HepG2 (cell line): ENCODE data around the gene ABO. TPM values are rescaled to one million over a fixed set of nuclear protein-coding genes. Genes with fewer than 3 reads are reported as not detected.

Source experiments
- NCOR1 ChIP-seq: fragments of 200-600 bp; sonication (generic); IDR thresholded peaks from 2 replicates; pipeline ENCODE4 v1.7.0; 2017; ENCODE audit warnings: antibody characterized with exemption, low read length, borderline replicate concordance
- NFE2L1 ChIP-seq: sonication (generic); formaldehyde crosslinking; IDR thresholded peaks from 2 replicates; pipeline ENCODE4 v1.4.0; 2020; ENCODE audit warnings: missing genetic modification reagents, mild to moderate bottlenecking, borderline replicate concordance
- SRSF9 ChIP-seq: fragments of 200-400 bp; formaldehyde crosslinking; IDR thresholded peaks from 2 replicates; pipeline ENCODE4 v1.6.1; 2018; ENCODE audit warnings: borderline replicate concordance, mild to moderate bottlenecking, low read depth, low read length; ENCODE audit not compliant: insufficient read depth, poor library complexity, severe bottlenecking
- ZFY ChIP-seq: sonication (generic); formaldehyde crosslinking; IDR thresholded peaks from 2 replicates; pipeline ENCODE4 v1.4.0; 2020; ENCODE audit warnings: missing genetic modification reagents
- ZNF335 ChIP-seq: sonication (generic); formaldehyde crosslinking; IDR thresholded peaks from 2 replicates; pipeline ENCODE4 v1.4.0; 2020; ENCODE audit warnings: missing genetic modification reagents
- ZNF430 ChIP-seq: sonication (generic); formaldehyde crosslinking; IDR thresholded peaks from 2 replicates; pipeline ENCODE4 v1.9.0; 2021; ENCODE audit warnings: mild to moderate bottlenecking, missing genetic modification reagents
- polyA plus RNA-seq, 8 experiments: library from polyadenylated mRNA; depleted of rRNA in 3 of 8; stranded (reverse) in 7 of 8; unstranded in 1 of 8; fragments of >200 nt; fragmentation: Illumina TruSeq in 4 of 8; extraction: Trizol in 4 of 8; gene quantifications; 2 replicates each; pipeline versions ENCODE4 v1.2.1 to v1.2.3, GENCODE V29; 2011 to 2016; ENCODE audit warnings: low read depth in 4 of 8, missing spikeins in 1 of 8, mixed read lengths in 1 of 8; ENCODE audit not compliant: insufficient read depth in 1 of 8
- total RNA-seq, 5 experiments: library from RNA; depleted of rRNA; stranded (reverse); fragments of >200 nt; fragmentation: Illumina TruSeq; extraction: Trizol; gene quantifications; 2 replicates each; pipeline ENCODE4 v1.2.3, GENCODE V29; 2016; ENCODE audit warnings: low read depth in 1 of 5
- TF ChIP-seq, protein P1 (sequence below): sonication (generic); formaldehyde crosslinking; IDR thresholded peaks from 2 replicates; pipeline ENCODE4 v1.5.0; 2020; ENCODE audit warnings: mild to moderate bottlenecking, missing genetic modification reagents, borderline replicate concordance
- TF ChIP-seq, protein P2 (sequence below): sonication (generic); formaldehyde crosslinking; IDR thresholded peaks from 2 replicates; pipeline ENCODE4 v1.4.0; 2020; ENCODE audit warnings: missing genetic modification reagents
- TF ChIP-seq, protein P3 (sequence below): sonication (generic); formaldehyde crosslinking; IDR thresholded peaks from 2 replicates; pipeline ENCODE4 v1.8.1; 2023; ENCODE audit warnings: mild to moderate bottlenecking, inconsistent platforms, moderate library complexity, missing genetic modification reagents, borderline replicate concordance

Gene ABO
- total and polyA plus RNA-seq, 2 of the 13 experiments (the other 11 are each of a cell fraction or from before 2014, with no cell fraction given): not detected

DNA sequence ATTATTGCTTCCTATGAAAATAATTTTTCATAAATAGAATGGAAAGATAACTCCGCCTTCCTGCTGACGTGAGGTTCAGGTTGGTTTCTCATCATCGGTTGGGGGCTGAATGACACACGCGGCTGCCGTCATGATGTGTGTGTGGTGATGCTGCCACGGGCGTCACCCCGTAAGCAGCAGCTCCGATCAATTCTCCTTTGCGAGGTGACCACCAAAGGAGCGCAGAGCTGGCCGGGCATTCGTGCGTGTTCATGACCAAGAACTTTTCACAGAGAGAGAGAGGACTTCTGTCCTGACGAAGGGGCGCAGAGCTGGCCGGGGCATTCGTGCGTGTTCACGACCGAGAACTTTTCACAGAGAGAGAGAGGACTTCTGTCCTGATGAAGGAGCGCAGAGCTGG, 30.7 kb upstream of the ABO start (continued):
- TF ChIP-seq, protein P1, sequence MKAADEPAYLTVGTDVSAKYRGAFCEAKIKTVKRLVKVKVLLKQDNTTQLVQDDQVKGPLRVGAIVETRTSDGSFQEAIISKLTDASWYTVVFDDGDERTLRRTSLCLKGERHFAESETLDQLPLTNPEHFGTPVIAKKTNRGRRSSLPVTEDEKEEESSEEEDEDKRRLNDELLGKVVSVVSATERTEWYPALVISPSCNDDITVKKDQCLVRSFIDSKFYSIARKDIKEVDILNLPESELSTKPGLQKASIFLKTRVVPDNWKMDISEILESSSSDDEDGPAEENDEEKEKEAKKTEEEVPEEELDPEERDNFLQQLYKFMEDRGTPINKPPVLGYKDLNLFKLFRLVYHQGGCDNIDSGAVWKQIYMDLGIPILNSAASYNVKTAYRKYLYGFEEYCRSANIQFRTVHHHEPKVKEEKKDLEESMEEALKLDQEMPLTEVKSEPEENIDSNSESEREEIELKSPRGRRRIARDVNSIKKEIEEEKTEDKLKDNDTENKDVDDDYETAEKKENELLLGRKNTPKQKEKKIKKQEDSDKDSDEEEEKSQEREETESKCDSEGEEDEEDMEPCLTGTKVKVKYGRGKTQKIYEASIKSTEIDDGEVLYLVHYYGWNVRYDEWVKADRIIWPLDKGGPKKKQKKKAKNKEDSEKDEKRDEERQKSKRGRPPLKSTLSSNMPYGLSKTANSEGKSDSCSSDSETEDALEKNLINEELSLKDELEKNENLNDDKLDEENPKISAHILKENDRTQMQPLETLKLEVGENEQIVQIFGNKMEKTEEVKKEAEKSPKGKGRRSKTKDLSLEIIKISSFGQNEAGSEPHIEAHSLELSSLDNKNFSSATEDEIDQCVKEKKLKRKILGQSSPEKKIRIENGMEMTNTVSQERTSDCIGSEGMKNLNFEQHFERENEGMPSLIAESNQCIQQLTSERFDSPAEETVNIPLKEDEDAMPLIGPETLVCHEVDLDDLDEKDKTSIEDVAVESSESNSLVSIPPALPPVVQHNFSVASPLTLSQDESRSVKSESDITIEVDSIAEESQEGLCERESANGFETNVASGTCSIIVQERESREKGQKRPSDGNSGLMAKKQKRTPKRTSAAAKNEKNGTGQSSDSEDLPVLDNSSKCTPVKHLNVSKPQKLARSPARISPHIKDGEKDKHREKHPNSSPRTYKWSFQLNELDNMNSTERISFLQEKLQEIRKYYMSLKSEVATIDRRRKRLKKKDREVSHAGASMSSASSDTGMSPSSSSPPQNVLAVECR: no peak
- TF ChIP-seq ZNF430 (CRISPR knock-in tag): no peak
- no peak for TF ChIP-seq SRSF9
- TF ChIP-seq, protein P2, sequence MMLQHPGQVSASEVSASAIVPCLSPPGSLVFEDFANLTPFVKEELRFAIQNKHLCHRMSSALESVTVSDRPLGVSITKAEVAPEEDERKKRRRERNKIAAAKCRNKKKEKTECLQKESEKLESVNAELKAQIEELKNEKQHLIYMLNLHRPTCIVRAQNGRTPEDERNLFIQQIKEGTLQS: no peak
- TF ChIP-seq, protein P3, sequence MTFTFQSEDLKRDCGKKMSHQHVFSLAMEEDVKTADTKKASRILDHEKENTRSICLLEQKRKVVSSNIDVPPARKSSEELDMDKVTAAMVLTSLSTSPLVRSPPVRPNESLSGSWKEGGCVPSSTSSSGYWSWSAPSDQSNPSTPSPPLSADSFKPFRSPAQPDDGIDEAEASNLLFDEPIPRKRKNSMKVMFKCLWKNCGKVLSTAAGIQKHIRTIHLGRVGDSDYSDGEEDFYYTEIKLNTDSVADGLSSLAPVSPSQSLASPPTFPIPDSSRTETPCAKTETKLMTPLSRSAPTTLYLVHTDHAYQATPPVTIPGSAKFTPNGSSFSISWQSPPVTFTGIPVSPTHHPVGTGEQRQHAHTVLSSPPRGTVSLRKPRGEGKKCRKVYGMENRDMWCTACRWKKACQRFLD: no peak
- TF ChIP-seq NFE2L1: no peak
- no peak for TF ChIP-seq ZNF335 (CRISPR knock-in tag)
- no peak for TF ChIP-seq ZFY (CRISPR knock-in tag)
- TF ChIP-seq NCOR1: no peak
